Measurements from ENCODE around the gene LRRC14B. TPM values are rescaled to one million over a fixed set of nuclear protein-coding genes. Genes with fewer than 3 reads are reported as not detected.

The LRRC14B gene
- total and polyA plus RNA-seq, 2 donors from 2014 or later, result not detected

- H3K36me3 ChIP-seq (ENCODE audit: control insufficient read depth in 2 of 3, insufficient read depth in 3 of 3, low read length in 3 of 3), result no peaks in the 10 kb centered on the region
- no peak overlapping the region for H3K9ac ChIP-seq (ENCODE audit: low read length in 3 of 3)
- peaks cover 0 to 14% (median 3%) of the 10 kb centered on the region in 3 donors for H3K4me1 ChIP-seq (ENCODE audit: control insufficient read depth in 2 of 3, insufficient read depth in 2 of 3, low read depth in 1 of 3, low read length in 3 of 3)
- DNase-seq, result peak in 2 of 5 donors; percentile 56 to 75
- no peak overlapping the region for H3K27ac ChIP-seq (ENCODE audit: low read depth in 2 of 2, low read length in 2 of 2)
- no peaks in the 10 kb centered on the region for H3K9me3 ChIP-seq (ENCODE audit: control insufficient read depth in 2 of 3, insufficient read depth in 1 of 3, low read length in 3 of 3)
- H3K27me3 ChIP-seq (ENCODE audit: control insufficient read depth, insufficient read depth, low read length), result no peaks in the 10 kb centered on the region
- FAIRE-seq, result no peak
- H3K4me3 ChIP-seq (ENCODE audit: low read length in 3 of 3), result no peak overlapping the region
- intact Hi-C loops (cut with DNase I), result no loop called here
- no peak for TF ChIP-seq CTCF (IDR thresholded peaks at IDR 0.05; ENCODE audit: borderline replicate concordance, extremely low read depth, insufficient read depth)
Observed at GRCh38 chr5:191949-192690, 825 bp downstream of the LRRC14B start.

- intact Hi-C loops (cut with DNase I), result no loop called here
- Histone ChIP-seq H3K4me3 (ENCODE audit: low read length in 3 of 3) (no peak overlapping the region), H3K27me3 (ENCODE audit: control insufficient read depth, insufficient read depth, low read length) (no peaks in the 10 kb centered on the region), H3K9me3 (ENCODE audit: control insufficient read depth in 2 of 3, insufficient read depth in 1 of 3, low read length in 3 of 3) (no peaks in the 10 kb centered on the region), H3K4me1 (ENCODE audit: control insufficient read depth in 2 of 3, insufficient read depth in 2 of 3, low read depth in 1 of 3, low read length in 3 of 3) (peaks cover 0 to 14% (median 3%) of the 10 kb centered on the region in 3 donors), H3K9ac (ENCODE audit: low read length in 3 of 3) (no peak overlapping the region), H3K36me3 (ENCODE audit: control insufficient read depth in 2 of 3, insufficient read depth in 3 of 3, low read length in 3 of 3) (no peaks in the 10 kb centered on the region), H3K27ac (ENCODE audit: low read depth in 2 of 2, low read length in 2 of 2) (no peak overlapping the region)
- no peak for DNase-seq
- TF ChIP-seq CTCF (IDR thresholded peaks at IDR 0.05; ENCODE audit: borderline replicate concordance, extremely low read depth, insufficient read depth), result no peak
- no peak for FAIRE-seq
Observed at GRCh38 chr5:192691-192969, 1.3 kb downstream of the LRRC14B start.

GRCh38 chr5:192970-193831, 1.9 kb downstream of the LRRC14B start:
- Histone ChIP-seq H3K9me3 (ENCODE audit: control insufficient read depth in 2 of 3, insufficient read depth in 1 of 3, low read length in 3 of 3) (no peaks in the 10 kb centered on the region), H3K27ac (ENCODE audit: low read depth in 2 of 2, low read length in 2 of 2) (no peak overlapping the region), H3K9ac (ENCODE audit: low read length in 3 of 3) (no peak overlapping the region), H3K4me3 (ENCODE audit: low read length in 3 of 3) (no peak overlapping the region), H3K27me3 (ENCODE audit: control insufficient read depth, insufficient read depth, low read length) (no peaks in the 10 kb centered on the region), H3K4me1 (ENCODE audit: control insufficient read depth in 2 of 3, insufficient read depth in 2 of 3, low read depth in 1 of 3, low read length in 3 of 3) (peaks cover 0 to 12% (median 3%) of the 10 kb centered on the region in 3 donors), H3K36me3 (ENCODE audit: control insufficient read depth in 2 of 3, insufficient read depth in 3 of 3, low read length in 3 of 3) (no peaks in the 10 kb centered on the region)
- FAIRE-seq, result no peak
- no peak for TF ChIP-seq CTCF (IDR thresholded peaks at IDR 0.05; ENCODE audit: borderline replicate concordance, extremely low read depth, insufficient read depth)
- DNase-seq, result peak in 2 of 5 donors; percentile 54 to 69
- intact Hi-C loops (cut with DNase I), result no loop called here

Measured in kidney (tissue), 14 donors.